Activated CD4-positive, CD25-positive, alpha-beta regulatory T cell treated with anti-CD3 and anti-CD28 coated beads, Interleukin-2, amount 50 U/mL, for 16 hours (primary cell): Measurements from ENCODE around the gene CPN2.

Source experiments
- DNase-seq: peaks from one replicate; pipeline ENCODE4 v3.0.0-alpha.2; 2020; ENCODE audit warnings: low read depth, low spot score

CPN2 gene

GRCh38 chr3:194352667-194353246 lies 1.6 kb upstream of the CPN2 start:
- no peak for DNase-seq

GRCh38 chr3:194351952-194352536 lies 916 bp upstream of the CPN2 start:
- DNase-seq: no peak

DNA sequence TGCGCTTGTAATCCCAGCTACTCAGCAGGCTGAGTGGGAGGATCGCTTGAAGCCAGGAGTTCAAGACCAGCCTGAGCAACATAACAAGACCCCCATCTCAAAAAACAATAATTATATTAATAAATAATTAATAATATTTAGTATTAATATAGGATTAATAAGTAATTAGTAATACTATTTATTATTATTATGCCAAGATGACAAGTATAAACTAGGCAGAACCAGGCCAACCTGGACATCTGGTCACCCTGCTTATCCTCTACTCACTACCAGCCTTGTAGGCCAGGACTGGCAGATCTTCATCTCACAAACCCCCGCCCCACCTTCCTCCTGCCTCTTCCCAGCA lies 429 bp downstream of the CPN2 start:
- DNase-seq: no peak

DNA sequence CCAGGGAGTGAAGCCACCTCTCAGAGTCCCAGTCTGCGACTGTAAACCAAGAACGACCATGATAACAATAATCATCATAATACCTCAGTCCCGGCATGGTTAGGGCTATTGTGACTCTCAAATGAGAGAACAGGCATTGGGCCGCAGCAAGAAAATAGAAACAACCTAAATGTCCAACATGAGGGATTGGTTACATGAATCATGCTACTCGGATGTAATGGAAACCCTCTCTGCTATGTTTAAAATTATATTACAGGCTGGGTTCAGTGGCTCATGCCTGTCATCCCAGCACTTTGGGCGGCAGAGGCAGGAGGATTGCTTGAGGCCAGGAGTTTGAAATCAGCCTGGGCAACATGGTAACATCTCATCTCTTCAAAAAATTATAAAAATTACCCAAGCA lies 2.8 kb downstream of the CPN2 start:
- no peak for DNase-seq

- DNase-seq: no peak
Observed at GRCh38 chr3:194346621-194347020, 4.5 kb downstream of the CPN2 start.

- no peak for DNase-seq
Observed at GRCh38 chr3:194346035-194346434, 5.1 kb downstream of the CPN2 start.

GRCh38 chr3:194344012-194344411 lies 7.1 kb downstream of the CPN2 start:
- peak; percentile 37 for DNase-seq

DNA sequence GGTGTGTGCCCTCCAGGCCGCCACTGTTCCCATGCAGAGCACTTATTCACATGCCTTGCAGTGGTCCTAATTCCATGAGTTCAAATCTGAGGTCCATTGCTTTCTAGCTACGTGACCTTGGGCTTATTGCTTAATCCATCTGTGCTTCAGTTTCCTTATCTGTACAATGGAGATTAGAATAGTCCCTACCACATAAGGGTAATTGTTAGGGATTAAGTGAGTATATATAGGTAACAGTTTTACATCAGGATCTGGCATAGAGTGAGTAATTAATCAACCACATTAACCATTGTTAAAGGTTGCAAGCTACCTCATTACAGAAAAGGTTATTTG lies 7.6 kb downstream of the CPN2 start:
- no peak for DNase-seq

GRCh38 chr3:194342861-194343560 lies 8.1 kb downstream of the CPN2 start:
- DNase-seq: no peak

DNA sequence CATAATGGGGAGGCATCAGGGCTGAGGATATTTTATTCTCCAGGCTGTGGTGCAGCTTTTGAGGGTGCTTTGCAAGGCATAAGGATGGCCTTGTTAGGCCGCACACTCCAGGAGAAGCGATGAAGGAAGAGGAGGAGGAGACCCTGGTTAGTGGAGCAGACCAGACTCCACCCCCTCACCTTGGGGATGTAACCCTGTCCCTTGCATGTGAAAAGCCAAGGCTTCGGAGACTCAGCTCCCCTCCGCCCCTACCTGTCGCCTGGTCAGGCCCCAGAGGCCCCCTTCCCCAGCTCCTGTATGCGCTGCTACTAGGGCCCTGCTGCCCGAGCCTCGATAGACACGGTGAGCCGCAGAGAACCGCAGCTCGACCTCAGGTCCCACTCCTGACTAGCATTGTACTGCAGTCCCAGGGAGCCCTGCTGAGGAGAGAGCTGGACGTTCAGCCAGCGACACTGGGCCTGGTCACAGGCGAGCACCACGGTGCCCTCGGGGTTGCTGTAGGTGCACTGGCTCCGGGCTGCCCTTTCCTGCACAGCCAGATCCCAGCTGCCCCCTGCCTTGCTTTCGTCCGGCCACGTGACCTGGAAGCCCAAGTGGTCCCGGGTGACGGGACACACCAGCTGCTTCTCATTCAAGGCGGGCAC lies 10.2 kb downstream of the CPN2 start:
- no peak for DNase-seq

- DNase-seq: no peak
Observed at GRCh38 chr3:194339840-194340239, 11.3 kb downstream of the CPN2 start.

- DNase-seq: no peak
Observed at GRCh38 chr3:194339356-194339755, 11.8 kb downstream of the CPN2 start.

- DNase-seq: no peak
Observed at GRCh38 chr3:194337965-194338753, 13.0 kb downstream of the CPN2 start.

GRCh38 chr3:194336601-194337355 lies 14.3 kb downstream of the CPN2 start:
- DNase-seq: no peak

GRCh38 chr3:194333981-194334320 lies 17.2 kb downstream of the CPN2 start:
- DNase-seq: no peak

- DNase-seq: peak; percentile 79
Observed at GRCh38 chr3:194333212-194333980, 17.7 kb downstream of the CPN2 start.

DNA sequence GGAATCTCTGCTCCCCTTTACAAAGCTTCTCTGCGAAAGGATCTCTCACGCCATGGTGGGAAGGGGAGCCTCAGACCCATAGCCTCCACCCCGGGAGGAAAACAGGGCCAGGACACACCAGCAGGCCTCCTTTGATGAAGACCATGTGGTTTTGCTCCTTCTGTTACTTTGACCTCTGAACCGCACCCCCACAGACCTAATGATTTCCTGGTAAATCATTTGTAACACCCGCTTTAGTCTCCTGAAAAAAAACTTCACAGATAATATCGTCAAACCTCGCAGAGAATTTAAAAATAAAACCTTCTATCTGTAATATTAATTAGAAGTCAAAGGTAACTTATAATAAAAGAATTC lies 18.3 kb downstream of the CPN2 start:
- no peak for DNase-seq

- no peak for DNase-seq
Observed at GRCh38 chr3:194330579-194330978, 20.5 kb downstream of the CPN2 start.

DNA sequence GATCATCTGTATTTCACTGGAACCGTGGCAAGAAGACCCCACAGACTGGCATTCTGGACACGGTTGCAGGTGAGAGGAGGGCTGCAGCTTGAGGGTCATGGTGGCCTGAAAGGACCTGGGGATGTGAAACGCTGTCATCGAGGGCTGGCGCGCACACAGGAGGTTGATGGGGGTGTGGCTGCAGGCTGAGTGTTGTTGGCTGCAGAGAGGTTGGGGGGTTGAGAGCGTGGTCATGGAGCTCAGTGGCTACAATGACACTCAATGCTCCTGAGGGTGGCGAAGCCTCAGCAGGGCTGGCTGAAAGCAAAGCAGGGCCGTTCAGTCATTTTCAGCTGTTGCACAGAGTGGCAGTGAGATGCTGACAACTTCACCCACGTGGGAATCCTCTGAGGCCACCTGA lies 21.0 kb downstream of the CPN2 start:
- DNase-seq: no peak

- DNase-seq: no peak
Observed at GRCh38 chr3:194329583-194329965, 21.6 kb downstream of the CPN2 start.
